NOMO-1 treated with DMSO at 0.1 percent for 48 hours (cell line): ENCODE data around the gene CCDC197.

Experiments used
- DNase-seq: peaks from one replicate; lab custom pipeline; 2025; ENCODE audit not compliant: unreplicated experiment; lab: John Stamatoyannopoulos, UW

Gene CCDC197

DNA sequence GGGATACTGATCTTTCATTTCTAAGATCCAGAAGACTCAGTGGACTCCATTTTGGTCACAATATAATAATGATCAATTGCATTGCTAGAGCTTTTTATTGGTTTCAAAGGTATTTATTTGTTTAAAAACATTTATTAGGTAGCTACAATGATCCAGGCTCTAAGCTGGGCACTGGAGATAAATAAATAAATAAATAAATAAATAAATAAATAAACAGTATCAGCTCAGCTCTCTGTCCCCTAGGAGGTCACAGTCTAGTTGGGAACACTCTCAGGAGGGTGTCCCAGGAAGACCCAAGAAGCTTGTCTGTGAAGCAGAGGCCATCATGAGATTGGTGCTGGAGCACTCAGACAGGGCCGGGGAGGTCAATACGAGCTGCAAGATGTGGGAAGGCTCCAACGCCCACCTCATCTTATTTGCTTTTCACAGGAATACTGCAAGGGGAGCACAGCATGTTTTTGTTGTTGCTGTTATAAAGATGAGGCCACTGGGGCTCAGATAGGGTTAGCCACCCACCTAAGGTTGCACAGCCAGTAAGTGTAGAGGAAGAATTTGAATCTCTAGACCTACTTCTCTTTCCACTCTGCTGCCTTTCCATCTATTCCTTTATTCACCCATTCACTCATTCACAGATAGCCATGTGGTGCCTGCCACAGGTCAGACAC is 36.2 kb upstream of the CCDC197 start:
- no peak for DNase-seq

DNA sequence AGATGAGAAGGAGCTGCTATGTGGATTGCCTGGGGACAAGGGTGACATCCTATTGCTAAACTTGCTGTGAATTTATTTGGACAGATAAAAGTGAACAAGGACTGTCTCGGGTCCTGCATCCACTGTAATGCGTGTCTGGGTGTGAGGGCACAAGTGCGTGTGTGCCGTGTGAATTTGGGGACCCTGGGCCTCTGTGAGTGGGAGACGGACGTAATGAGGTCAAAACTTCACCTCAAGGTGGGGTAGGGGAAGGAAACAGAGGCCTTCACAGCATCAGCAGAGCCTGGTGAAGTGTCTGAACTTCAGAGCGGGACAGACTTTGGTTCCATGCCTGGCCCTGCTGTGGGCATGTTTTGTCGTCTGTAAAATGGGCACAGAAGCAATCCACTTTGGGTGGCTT is 35.5 kb upstream of the CCDC197 start:
- DNase-seq, result no peak

DNA sequence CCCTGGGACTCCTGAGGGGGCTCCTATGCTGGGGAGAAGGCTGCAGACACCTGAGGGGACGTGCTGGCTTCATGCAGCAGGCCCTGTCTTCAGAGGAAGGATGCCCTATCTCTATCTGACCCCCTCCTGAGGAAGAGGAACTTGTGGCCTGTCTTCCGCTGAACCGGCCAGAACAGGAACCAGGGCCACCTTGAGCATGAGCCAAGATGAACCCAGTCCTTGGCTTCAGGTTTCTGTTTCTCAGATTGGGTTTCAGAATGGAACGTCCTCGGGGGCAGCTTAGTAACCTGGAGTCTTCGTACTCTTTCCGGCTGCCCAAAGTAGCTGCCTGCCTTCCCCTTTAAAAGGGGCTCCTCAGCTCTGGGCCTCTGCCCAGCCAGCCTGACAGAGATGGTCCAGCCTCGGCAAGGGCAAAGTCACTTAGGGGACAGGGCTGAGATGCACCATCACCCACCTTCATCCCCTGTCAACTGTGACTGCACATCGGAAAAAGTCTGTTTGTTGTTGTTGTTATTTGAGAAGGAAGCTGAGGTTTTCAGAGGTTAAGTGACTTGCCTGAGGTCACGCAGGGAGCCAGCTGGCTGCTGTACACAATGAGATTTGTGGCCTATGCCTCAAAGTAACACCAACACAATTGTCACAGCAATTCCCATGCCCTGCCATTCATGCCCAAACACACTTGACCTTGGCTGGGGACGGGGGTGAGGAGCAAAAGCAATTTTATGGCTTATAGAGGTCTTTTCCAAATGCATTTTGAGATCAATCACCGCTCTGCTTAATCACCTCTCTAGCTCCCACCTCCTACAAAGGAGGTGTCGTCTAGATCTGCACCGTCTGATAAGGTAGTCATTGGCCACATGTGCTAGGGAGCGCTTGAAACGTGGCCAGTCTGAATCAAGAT is 34.1 kb upstream of the CCDC197 start:
- DNase-seq, result peak; percentile 87

DNA sequence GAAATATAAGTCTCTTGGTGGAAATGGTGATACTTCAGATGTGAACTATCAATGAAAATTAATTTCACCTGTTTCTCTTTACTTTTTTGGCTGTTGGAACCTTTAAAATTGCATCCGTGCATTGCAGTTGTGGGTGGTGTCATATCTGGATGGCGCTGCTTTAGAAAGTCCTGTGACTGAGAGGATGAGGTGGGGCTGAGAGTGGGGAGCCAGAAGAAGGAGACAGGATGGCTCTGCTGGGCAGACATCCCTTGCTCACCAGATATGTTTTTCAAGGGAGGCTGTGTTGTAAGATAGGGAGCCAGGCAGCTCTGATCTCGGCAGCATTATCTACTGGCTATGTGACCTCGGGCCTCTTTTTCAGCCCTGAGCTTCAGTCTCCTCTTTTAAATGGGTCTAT is 33.4 kb upstream of the CCDC197 start:
- no peak for DNase-seq

DNA sequence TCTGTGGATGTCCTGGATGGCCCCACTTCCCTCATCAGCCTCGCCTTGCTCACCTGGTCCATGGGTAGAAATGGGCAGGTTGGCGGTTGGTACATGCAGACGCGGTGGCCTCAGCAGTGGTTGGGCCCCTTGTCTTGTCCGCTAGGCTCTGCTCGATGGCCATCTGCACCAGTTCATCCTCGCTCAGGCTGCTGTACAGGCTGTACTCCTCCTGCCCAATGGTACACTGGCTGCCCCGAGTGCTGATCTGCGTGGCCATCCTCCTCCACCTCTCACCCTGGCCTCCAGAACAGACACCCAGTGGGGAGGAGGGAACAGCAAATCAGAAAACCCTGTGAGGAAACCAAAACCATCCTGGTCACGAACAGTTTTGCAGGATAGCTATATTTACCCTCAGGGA is 32.8 kb upstream of the CCDC197 start:
- no peak for DNase-seq

DNA sequence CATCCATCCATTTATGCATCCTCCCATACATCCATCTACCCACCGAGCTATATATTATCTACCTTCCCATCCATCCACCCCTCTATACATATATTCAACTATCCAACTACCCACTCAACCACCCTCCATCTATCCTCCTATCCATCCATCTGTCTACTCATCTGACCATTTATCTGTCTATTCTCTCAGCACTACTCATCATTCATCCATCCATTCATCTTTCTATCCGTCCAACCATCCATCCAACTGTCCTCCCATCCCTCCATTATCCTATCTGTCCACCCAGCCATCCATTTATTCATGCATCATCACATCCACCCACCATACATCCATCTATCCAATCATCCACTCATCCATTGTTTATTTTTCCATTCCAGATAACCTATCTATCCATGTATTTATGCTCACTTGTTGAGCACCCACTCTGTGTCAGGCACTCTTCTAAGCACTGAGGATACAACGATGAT is 32.2 kb upstream of the CCDC197 start:
- DNase-seq, result no peak

DNA sequence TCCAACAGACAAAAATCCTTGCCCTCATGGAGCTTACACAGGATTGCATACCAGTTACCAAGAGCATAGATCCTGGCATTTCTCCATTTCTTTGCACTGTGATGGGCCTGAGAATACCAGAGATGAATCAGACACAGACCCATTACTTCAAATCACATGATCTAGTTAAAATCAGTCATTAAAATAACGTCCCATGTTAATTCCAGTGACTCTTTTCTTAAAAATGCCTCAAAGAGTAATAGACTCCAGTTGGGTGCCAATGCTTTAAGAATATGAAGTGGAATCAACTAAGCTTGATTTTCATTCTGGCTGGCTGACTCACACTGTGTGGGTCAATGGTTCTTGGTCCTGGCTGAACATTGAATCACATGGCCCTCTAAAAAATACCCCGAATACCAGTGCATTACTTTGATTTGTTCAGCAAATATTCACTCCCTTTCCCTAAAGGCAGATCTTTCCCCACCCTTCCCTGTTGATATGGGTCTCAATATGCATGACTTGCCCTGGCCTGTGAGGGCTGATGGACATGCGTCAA is 31.7 kb upstream of the CCDC197 start:
- DNase-seq, result no peak

DNA sequence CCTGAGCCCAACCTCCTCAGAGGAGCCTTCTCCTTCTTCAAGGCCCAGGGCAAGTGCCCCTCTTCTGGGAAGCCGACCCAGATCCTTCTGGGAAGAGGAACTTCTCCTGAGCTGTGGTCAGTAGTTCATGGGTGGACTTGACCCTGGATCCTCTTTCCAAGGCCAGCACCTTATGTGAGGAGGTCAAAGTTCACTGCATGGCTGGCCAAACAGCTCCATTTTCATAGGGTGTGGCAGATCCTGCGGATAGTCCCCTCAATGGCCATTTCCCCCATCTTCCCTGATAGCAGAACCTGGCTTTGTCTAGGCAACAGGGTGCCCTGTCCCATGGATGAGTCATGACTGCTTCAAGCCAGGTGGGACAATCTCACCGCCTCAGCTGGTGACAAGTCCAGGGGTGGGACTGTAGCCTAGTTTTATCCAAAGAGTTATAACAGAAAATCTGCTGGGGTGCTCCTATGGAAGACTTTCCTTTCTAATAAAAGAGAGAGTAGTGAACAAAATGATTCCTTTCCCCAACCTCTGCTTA is 31.1 kb upstream of the CCDC197 start:
- DNase-seq, result no peak

DNA sequence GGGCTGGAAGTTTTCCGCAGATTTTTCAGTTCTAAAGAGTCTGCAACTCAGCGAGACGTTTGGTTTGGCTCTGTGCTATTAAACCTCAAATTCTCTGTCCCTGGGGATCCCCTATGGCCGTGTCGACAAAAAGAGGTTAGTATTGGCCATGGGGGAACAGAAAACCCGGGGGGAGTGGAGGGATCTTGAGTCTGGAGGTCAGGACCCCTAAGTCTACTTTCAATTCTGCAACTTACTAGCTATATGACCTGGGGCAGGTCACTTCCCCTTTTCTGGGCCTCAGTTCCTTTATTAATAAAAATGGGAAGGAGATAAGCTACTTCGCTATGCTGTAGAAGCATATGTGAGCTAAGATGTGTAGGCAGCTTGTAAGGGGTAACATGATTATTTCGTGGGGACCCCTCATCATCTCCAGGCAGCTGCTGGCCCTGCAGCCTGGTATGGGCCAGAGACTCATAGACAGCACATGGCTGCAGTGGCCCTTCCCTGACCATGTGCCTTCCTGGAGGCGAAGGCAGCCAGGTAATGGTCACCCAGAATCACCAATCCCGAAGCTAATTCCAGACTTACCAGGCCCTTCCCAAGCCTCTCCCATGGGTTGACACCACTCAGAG is 29.4 kb upstream of the CCDC197 start:
- peak; percentile 91 for DNase-seq

DNA sequence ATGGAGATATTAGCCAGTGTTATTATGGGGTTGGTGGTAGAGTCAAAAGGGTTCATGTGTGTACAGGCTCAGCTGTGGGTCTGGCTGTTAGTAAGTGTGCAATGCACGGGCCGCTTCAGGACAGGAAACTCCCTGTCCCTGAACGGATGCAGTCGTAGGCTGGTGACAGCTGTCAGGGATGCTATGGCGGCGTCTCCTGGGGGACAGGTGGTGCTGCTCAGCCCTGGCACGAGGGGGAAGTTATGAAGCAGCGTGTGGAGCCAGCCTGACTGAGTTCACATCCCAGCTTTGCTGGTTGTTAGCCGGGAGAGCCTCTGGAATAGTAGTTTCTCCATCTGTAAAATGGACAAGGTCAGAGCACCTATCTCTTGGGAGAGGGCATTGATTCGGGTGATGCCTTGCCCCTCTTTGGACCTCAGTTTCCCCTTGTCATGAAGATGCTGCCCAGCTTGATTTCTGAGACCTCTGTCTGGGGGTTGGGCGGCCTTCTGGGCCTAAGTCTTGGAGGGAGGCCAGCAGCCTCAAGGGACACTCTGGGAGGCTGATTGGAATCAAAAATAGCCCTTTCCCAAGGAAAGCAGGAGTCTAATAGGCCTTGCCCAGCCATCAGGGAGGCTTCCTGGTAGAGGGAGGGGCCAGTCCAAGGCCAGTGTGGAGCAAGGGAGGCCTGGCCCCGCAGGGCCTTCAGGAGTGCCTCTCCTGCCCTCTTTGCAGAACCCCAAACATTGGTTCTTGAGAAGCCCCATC is 27.8 kb upstream of the CCDC197 start:
- DNase-seq, result no peak

DNA sequence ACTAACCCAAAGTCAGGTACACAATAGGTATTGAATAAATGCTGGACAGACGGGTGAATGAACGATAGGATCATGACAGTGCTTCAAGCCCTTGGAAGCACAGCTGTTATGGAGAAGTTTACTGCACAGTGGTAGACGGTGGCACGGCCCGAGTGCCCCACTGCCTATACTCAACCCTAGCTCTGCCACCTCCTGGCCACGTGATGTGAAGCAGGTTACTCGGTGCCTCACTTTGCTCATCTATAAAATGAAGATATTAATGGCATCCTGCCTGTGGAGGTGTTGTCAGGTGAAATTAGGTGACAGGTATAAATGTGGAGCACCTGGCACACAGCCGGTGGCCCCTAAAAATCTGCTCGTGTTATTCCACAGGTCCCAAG is 26.5 kb upstream of the CCDC197 start:
- peak; percentile 56 for DNase-seq

DNA sequence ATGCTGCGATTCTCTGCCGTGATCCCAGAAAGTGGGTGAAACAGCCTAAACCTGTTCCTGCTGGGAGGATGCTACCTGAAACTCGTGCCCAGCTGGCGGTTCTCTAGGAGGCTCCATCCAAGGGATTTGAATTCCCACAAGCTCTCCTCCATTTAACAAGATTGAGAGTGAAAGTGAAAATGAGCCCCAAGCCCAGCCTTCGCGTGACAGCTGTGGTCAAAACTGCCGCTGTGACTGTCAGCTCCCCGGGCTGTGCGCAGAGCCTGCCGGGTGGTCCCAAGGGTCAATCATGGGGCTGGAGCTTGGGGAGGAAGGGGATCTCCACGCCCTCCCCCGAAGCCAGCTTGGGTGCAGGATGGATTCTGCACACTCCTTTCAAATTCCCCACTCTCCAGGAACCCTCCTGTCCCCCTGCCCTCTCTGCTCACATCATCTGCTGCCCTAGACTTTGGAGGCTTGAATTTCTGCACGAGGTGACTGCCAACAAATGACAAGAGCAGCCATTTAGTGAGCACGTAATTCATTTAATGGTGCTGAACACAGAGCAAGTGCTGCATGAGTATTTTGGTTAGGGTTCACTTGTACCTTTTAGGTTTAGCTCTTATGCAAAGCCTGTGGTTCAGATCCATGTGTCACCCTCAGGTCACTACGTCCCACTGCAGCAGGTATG is 26.0 kb upstream of the CCDC197 start:
- peak; percentile 31 for DNase-seq

DNA sequence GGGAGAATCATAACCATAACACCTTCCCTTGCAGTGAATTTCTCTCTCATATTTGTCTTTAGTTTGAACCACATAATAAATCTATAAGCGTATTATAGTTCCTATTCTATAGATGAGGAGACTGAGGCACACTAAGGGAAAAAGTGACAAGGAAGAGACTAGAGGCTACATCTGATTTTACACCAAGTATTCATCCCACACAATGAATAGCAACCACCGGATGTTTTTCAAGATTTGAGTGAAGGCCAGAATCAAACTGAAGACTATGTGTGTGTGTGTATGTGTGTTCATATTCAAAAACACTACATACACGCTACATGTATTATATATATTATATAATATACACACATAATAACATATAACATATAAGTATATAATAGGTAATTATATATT is 25.5 kb upstream of the CCDC197 start:
- no peak for DNase-seq

DNA sequence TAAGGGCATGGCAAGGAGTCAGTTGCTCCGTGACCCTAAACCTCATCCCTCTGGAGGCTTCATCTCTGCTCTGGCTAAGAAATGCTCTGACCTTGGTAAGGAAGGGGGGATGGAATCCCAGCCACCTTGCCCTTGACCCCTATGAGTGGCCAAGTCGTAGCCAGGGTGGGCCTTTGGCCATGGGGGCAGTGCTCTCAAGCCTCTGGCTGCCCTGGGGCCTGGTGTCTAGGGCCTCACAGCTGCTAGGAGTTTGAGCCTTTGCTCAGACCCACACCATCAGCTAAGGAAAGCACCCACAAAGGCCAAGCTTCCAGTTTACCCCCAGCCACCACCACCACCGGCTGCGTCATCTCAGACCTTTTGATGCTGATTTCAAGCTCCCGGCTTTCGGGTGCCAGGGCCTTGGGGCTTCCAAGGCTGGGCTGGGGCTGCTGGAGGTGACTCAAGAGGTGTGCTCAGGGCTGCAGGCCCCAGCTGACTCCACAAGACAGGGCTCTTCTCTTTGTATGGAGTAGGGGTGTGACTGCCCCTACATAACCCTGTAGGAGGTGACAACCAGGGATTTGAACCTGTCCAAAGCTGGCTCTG is 24.4 kb upstream of the CCDC197 start:
- no peak for DNase-seq

DNA sequence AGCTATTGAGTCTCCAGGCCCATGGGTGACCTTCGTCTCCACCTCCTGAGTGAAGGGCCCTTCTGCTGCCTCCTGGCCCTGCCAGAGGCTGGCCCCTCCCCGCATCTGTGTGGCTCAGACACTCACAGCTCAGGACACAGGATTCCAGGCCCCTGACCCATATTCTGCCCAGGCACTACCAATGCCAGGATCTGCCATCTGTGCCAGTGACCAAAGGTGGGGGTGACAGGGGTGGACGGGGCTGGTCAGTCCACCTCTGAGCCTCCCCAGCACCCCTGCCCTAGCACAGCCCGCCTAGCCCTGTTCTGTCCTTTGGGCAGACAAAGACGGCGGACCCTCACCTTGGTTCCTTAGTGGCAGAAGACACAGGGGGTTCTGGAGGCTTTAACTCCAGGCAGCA is 23.5 kb upstream of the CCDC197 start:
- DNase-seq, result no peak

DNA sequence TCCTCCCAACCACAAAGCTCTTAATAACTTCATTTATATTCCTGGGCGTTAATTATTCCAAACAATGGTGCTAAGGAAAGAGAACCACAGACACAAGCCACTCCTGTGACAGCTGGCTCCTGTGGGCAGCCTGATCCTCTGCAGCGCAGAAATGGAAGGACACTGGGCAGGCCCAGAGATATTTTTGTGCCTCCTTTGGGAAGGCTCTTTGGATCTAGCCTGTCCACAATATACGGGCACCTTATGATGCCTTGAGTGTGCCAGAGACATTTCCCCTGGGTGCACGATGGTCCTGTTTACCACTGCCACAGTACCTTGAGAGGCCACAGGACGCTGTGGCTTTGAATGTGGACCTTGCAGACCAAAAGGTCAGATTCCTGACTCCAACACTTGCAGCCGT is 22.8 kb upstream of the CCDC197 start:
- no peak for DNase-seq

DNA sequence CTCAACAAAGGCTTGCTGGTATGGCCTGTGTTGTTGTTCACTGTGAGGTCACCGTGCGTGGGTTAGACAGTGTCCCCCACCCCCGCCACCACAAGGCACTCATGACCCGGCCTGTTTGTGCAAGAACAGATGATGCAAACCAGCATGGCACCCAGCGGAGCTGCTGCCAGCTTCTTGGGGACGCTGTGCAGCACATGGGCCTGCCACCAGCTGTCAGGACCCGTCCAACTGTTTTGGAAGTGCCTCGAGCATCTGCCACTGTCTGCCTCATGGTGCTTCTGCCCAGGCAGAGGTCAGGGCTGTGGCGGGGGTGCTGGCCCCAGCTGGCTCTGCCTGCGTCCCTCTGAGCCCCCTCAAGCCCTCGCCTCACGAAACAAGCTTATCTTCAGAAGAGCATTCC is 22.3 kb upstream of the CCDC197 start:
- DNase-seq, result no peak

DNA sequence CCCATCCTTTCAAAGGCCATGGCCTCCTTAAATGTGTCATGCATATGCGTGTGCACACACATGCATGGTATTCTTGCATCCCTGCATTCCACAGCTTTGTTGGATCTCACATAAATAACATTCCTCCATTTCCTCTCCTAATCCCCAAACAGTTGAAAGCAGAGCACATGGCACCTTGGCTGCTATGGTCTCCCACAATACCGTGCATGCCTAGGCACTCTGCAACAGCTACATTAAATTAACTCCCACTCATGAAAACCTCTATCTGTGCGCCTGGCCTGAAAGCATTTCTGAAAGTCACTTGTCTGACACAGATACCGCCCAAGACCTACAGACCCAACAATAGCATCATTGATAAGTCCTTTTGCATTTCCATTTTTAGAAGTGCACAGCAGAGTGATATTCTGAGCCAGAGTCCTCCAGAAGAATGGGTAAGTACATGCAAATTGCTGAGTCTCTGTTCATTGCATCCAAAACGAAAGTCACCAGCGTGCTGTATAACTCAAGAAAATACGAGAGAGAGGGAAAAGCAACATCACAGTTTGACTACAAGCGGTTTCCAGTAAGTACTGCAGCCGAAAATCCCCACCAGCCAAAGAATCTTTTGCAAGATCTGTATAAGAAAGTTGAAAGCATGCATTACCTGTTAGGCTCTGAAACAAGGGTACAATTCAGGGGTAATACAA is 21.2 kb upstream of the CCDC197 start:
- peak; percentile 28 for DNase-seq

DNA sequence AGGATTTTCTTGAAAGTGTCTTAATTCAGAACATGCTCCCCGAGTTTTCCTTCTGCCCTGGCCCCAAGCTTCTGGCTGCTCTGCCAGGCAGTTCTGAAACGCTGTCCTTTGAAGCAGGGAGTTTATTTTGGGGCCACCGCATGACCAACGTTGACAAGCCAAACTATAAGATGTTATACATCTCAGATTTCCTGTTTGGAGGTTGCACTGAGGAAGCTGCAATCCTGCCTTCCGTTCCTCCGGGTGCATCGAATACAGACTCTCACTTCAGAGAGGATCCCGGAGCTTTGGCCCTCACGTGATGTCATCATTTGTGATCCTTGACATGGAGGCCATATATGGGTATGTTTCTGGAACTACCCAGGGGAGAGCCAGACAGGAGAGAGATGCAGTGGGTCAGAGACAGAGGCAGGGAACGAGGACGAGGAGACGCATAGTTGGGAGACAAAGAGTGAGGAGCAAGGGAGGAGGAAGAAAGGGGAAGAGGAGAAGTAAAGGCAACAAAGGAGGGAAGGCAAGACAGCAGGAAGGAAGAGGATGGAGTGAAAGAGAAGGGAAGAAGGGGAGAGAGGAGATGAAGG is 20.5 kb upstream of the CCDC197 start, which contains the start of gene ASB2:
Gene ASB2, minus strand, starts transcription at position 94 of the 581 bp plus-strand sequence. CDS start 12,031 bp downstream, outside the sequence.
- DNase-seq, result peak; percentile 39
